IPS DF 6.9 (cell line): ENCODE results near the gene SLC9B1.

Source experiments
- DNase-seq: peaks from one replicate; pipeline ENCODE4 v3.0.0-alpha.2; 2013; ENCODE audit warnings: low read depth, low spot score
- H3K27ac ChIP-seq: one replicate; pipeline ENCODE4 v1.5.1; 2013; ENCODE audit warnings: low read length, control low read depth
- H3K27me3 ChIP-seq: 2 replicates; pipeline ENCODE4 v1.6.1; 2013; ENCODE audit warnings: mild to moderate bottlenecking, low read length; ENCODE audit not compliant: control insufficient read depth, insufficient read depth
- H3K36me3 ChIP-seq: 2 replicates; pipeline ENCODE4 v1.6.1; 2013; ENCODE audit warnings: low read length; ENCODE audit not compliant: control insufficient read depth, insufficient read depth
- H3K4me1 ChIP-seq: 2 replicates; pipeline ENCODE4 v1.6.1; 2013; ENCODE audit warnings: low read length; ENCODE audit not compliant: control insufficient read depth, insufficient read depth
- H3K4me3 ChIP-seq: 2 replicates; pipeline ENCODE4 v1.5.1; 2013; ENCODE audit warnings: mild to moderate bottlenecking, low read length
- H3K9me3 ChIP-seq: 2 replicates; pipeline ENCODE4 v1.6.1; 2013; ENCODE audit warnings: low read length, inconsistent platforms; ENCODE audit not compliant: control insufficient read depth, insufficient read depth
- WGBS: extraction: QIAGEN DNeasy Blood & Tissue Kit; methylation state at CpG from one replicate; pipeline ENCODE4 v1.1.7; 2013; ENCODE audit warnings: mixed read lengths, missing lambda C conversion rate; ENCODE audit not compliant: insufficient read length, insufficient coverage; 5-methylcytosine and 5-hydroxymethylcytosine counted together

The SLC9B1 gene

DNA sequence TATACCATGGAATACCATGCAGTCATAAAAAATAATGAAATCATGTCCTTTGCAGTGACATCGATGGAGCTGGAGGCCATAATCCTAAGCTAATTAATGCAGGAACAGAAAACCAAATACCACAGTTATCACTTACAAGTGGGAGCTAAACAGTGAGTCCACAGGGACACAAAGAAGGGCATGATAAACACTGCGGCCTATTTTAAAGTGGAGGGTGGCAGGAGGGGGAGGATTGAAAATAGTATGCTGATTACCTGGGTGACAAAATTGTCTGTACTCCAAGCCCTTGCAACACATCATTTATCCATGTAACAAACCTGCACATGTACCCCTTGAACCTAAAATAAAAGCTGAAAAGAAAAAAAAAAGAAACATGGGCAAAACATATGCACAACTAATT is 16.7 kb upstream of the SLC9B1 start:
- no peak for DNase-seq
- WGBS, result no CpG with 5 or more reads among the region's 2 CpGs
- Histone ChIP-seq H3K27me3 (no peaks in the 10 kb centered on the region), H3K4me3 (no peak overlapping the region), H3K27ac (no peak overlapping the region), H3K4me1 (no peaks in the 10 kb centered on the region), H3K9me3 (no peaks in the 10 kb centered on the region), H3K36me3 (no peaks in the 10 kb centered on the region)

DNA sequence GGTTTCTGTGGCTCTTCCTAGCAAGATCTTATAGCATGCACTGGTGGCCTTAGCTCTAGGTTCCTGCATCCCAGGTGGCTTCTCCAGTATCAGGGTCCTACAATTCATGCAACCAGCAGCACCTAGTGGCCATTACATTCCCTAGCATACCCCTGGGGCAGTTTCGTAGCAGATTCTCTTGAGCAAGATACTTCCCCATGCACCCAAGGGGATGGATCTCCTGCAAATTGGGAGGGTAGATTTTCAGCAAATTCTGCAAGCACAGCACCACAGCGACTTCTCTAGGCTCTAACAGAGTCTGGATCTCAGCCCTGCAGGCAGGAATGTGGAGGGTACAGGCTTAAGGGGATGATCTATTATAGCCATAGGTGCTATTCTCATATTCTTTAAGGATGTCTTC is 13.1 kb upstream of the SLC9B1 start:
- WGBS, result no CpG with 5 or more reads among the region's 2 CpGs
- no peaks in the 10 kb centered on the region for H3K9me3 ChIP-seq
- no peaks in the 10 kb centered on the region for H3K4me1 ChIP-seq
- H3K27me3 ChIP-seq, result no peaks in the 10 kb centered on the region
- no peaks in the 10 kb centered on the region for H3K36me3 ChIP-seq
- no peak overlapping the region for H3K4me3 ChIP-seq
- no peak overlapping the region for H3K27ac ChIP-seq
- DNase-seq, result peak; percentile 73

DNA sequence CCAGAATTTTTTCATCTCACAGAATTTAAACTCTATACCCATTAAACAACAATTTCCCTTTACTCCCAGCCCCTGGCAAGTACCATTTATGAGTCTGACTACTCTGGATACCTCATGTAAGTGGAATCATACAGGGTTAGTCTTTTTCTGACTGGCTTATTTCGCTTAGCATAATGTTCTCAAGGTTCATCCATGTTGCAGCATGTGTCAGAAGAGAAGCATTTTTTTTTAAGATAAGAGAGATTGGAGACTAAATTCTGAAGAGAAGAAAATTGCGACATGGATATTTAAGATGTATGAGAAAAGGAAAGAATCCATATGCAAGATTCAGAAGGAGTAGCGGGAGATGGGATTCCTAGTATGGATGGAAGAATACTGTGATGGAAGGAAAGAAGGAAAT is 11.3 kb upstream of the SLC9B1 start:
- Histone ChIP-seq H3K4me1 (no peaks in the 10 kb centered on the region), H3K36me3 (no peaks in the 10 kb centered on the region), H3K27ac (no peak overlapping the region), H3K27me3 (no peaks in the 10 kb centered on the region), H3K9me3 (no peaks in the 10 kb centered on the region), H3K4me3 (no peak overlapping the region)
- WGBS, result 100% methylated on average over 1 of the region's 3 CpGs
- no peak for DNase-seq

DNA sequence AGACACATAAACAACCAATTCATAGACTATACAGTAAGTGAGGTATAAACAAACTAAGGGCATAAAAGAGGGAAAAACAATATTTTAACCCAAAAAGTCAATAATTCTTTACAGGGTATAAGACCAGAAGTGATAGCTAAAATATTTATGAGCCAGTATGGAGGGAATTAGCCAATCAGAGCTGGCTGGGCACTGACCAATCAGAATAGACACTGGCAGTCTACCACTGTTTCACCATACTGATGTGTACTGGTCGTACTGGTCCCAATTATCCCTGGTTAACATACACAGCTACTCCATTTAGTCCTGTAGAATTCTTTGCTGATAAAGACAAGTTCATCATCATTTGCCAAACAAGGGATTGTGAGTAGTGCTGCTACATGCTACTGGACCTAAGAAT is 9.8 kb upstream of the SLC9B1 start:
- DNase-seq, result no peak
- H3K27me3 ChIP-seq, result no peaks in the 10 kb centered on the region
- no peak overlapping the region for H3K4me3 ChIP-seq
- H3K36me3 ChIP-seq, result no peaks in the 10 kb centered on the region
- no peak overlapping the region for H3K27ac ChIP-seq
- no peaks in the 10 kb centered on the region for H3K4me1 ChIP-seq
- WGBS, result no CpG with 5 or more reads among the region's 1 CpG
- H3K9me3 ChIP-seq, result no peaks in the 10 kb centered on the region

DNA sequence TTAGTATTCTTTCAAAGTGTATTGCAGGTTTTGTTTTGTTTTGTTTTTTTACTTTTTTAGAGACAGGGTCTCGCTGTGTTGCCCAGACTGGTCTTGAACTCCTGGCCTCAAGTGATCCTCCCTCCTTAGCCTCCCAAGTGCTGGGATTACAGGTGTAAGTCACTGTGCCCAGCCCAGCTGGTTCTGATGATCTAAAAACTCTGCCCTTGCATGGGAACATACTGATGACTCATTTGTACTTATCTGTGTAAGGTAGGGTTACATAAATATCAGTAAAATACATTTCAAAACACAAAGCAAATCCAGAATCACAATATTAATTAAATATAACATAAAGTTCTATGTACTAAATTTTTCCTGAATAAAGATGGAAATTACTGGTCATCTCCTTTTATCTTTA is 7.4 kb upstream of the SLC9B1 start:
- H3K27ac ChIP-seq, result no peak overlapping the region
- no peaks in the 10 kb centered on the region for H3K27me3 ChIP-seq
- H3K9me3 ChIP-seq, result no peaks in the 10 kb centered on the region
- no peaks in the 10 kb centered on the region for H3K36me3 ChIP-seq
- DNase-seq, result no peak
- H3K4me3 ChIP-seq, result no peak overlapping the region
- no peaks in the 10 kb centered on the region for H3K4me1 ChIP-seq
- WGBS, result no CpG with 5 or more reads among the region's 1 CpG

DNA sequence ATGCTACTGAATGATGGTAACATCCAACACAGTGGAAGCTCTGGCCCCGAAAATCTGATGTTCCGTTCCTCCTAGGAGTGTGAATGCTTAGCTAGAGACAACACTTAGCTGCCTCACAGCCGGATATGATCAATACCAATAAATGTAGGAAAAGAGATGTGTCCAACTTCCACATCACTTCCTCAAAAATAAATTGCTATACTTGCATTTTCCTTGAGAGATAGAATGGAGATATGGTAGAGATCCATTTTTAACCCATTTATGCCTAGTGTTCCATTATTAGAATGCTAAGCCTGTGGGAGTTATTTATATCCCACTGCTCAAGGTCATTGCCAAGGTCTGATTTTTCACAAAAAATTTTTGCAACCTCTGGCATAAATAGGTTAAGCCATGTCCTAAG is 5.5 kb upstream of the SLC9B1 start:
- Histone ChIP-seq H3K27me3 (no peaks in the 10 kb centered on the region), H3K4me3 (no peak overlapping the region), H3K9me3 (no peaks in the 10 kb centered on the region), H3K27ac (no peak overlapping the region), H3K36me3 (no peaks in the 10 kb centered on the region), H3K4me1 (no peaks in the 10 kb centered on the region; the same call in 1 of the 2 replicates)
- WGBS, result no CpG with 5 or more reads among the region's 3 CpGs
- DNase-seq, result no peak

DNA sequence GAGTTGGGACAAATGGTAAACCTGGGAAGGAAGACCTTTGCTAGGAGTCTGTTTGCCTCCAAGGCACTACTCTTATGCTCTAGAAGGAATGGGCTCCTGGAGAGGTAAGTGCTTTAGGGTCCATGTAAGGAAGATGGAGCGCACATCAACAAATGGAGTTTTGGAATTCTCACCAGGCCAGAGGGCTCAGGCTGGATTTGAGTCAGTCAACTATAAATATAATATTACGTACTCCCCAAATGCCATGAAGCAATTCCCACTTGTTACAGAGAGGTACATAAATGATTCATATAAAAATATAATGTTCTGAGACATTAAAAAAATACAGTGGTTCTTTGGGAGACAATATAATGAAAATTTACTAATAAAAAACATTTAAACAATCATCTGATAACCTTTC is 1.6 kb upstream of the SLC9B1 start:
- Histone ChIP-seq H3K4me1 (peaks cover 3% of the 10 kb centered on the region; the same call in 1 of the 2 replicates), H3K4me3 (no peak overlapping the region), H3K27me3 (no peaks in the 10 kb centered on the region), H3K36me3 (no peaks in the 10 kb centered on the region), H3K27ac (no peak overlapping the region), H3K9me3 (no peaks in the 10 kb centered on the region)
- WGBS, result no CpG with 5 or more reads among the region's 2 CpGs
- no peak for DNase-seq

DNA sequence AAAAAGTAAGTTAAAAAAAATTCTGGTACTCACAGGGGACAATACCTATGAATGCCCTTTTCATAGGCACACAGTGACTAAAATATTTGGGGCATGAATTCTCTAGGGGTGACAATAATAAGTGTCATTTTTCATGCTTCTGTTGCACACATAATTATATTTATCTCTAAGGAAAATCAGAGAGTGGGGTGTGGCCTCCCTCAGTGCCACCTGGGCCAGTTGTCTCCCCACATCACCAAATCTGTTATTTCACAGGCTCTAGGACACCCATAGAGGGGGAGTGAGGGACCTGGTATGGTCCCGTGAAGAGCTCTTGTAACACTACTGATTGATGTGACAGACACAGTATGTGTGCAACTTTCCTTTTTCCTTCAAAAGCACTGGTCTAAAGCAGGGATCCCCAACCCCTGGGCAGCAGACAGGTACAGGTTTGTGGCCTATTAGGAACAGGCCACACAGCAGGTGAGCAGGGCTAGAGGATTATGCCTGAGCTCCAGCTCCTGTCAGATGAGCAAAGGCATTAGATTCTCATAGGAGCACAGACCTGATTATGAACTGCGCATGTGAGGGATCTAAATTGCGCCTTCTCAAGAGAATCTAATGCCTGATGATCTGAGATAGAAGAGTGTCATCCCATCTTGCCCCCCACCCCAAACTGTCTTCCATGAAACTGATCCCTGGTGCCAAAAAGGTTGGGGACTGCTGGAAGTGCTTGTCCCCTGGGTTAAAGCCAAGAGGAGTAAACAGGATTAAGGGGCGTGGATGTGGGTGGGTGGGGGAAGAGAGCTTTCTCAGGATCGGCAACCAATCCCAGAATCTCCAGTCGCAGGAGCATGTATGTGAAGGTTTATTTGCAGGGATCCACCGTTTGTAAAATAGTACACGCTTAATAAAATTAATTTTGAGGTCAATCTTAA is 856 bp downstream of the SLC9B1 start:
- no peak for DNase-seq
- Histone ChIP-seq H3K4me3 (peak overlapping the region; percentile 37; the same call in 1 of the 2 replicates), H3K9me3 (no peaks in the 10 kb centered on the region), H3K27ac (no peak overlapping the region), H3K36me3 (no peaks in the 10 kb centered on the region), H3K27me3 (no peaks in the 10 kb centered on the region), H3K4me1 (peaks cover 3% of the 10 kb centered on the region; the same call in 1 of the 2 replicates)
- no CpG with 5 or more reads among the region's 8 CpGs for WGBS

DNA sequence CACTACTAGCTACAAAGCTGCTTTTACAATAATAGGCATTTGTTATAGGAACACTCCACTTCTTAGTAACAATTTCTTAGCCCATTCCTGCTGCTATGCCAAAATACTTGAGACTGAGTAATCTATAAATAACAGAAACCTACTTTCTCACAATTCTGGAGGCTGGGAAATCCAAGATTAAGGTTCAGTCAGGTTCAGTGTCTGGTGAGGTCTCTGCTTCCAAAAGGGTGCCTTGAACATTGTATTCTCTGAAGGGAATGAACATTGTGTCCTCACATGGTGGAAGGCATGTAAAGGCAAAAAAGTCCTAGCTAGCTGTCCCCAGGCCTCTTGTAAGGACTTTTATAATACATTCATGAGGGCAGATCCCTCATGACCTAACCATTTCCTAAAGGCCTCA is 7.0 kb downstream of the SLC9B1 start:
- DNase-seq, result no peak
- no peak overlapping the region for H3K4me3 ChIP-seq
- H3K27me3 ChIP-seq, result no peaks in the 10 kb centered on the region
- H3K27ac ChIP-seq, result no peak overlapping the region
- no peaks in the 10 kb centered on the region for H3K4me1 ChIP-seq
- no peaks in the 10 kb centered on the region for H3K36me3 ChIP-seq
- no peaks in the 10 kb centered on the region for H3K9me3 ChIP-seq

DNA sequence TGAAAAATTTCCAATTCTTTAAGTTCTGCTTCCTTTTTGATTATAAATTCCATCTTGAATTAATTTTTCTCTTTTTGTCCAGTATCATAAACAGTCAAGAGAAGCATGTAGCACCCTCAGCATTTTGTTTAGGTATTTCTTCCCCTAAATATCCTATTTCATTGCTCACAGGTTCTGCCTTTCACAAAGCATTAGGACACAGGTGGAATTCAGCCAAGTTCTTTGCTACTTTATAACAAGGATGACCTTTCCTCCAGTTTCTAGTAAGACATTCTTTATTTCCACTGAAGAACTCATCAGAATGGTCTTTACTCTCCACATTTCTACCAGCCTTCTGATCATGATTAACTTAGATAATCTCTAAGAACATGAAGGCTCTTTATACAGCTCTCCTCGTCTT is 7.4 kb downstream of the SLC9B1 start:
- no peak for DNase-seq
- H3K9me3 ChIP-seq, result no peaks in the 10 kb centered on the region
- WGBS, result no CpG with 5 or more reads among the region's 1 CpG
- no peaks in the 10 kb centered on the region for H3K36me3 ChIP-seq
- H3K27ac ChIP-seq, result no peak overlapping the region
- H3K27me3 ChIP-seq, result no peaks in the 10 kb centered on the region
- no peaks in the 10 kb centered on the region for H3K4me1 ChIP-seq
- no peak overlapping the region for H3K4me3 ChIP-seq
